HEK293T (cell line): ENCODE data around the gene CLEC6A.

Experiments
- ARNT ChIP-seq: fragments of 450-650 bp; IDR thresholded peaks from 2 replicates; pipeline ENCODE4 v1.6.1; 2017; ENCODE audit warnings: mild to moderate bottlenecking
- ELF4 ChIP-seq: fragments of 450-650 bp; IDR thresholded peaks from 2 replicates; pipeline ENCODE4 v1.6.1; 2017; ENCODE audit warnings: antibody characterized with exemption
- FOXA1 ChIP-seq: fragments of 450-650 bp; IDR thresholded peaks from 2 replicates; pipeline ENCODE4 v1.6.1; 2016; ENCODE audit warnings: mild to moderate bottlenecking
- FOXK2 ChIP-seq: fragments of 450-650 bp; IDR thresholded peaks from 2 replicates; pipeline ENCODE4 v1.6.1; 2016; ENCODE audit warnings: mild to moderate bottlenecking
- HDGF ChIP-seq: fragments of 450-650 bp; IDR thresholded peaks from 2 replicates; pipeline ENCODE4 v1.6.1; 2017; ENCODE audit warnings: antibody characterized with exemption, borderline replicate concordance
- SUZ12 ChIP-seq: fragments of 450-650 bp; IDR thresholded peaks from 2 replicates; pipeline ENCODE4 v1.6.1; 2016; ENCODE audit warnings: mild to moderate bottlenecking
- TARDBP ChIP-seq: fragments of 450-650 bp; IDR thresholded peaks from 2 replicates; pipeline ENCODE4 v1.6.1; 2016
- ZNF384 ChIP-seq: fragments of 450-650 bp; IDR thresholded peaks from 2 replicates; pipeline ENCODE4 v1.6.1; 2016

- no peak for TF ChIP-seq TARDBP
- no peak for TF ChIP-seq FOXA1
- no peak for TF ChIP-seq ZNF384
- no peak for TF ChIP-seq FOXK2
- TF ChIP-seq SUZ12 = no peak
- no peak for TF ChIP-seq ARNT
- TF ChIP-seq ELF4 = no peak
- TF ChIP-seq HDGF = no peak
Observed at GRCh38 chr12:8501720-8502119, 46.0 kb downstream of the CLEC6A start.
